H1 (cell line): ENCODE measurements around the gene FICD. TPM values are rescaled to one million over a fixed set of nuclear protein-coding genes. Genes with fewer than 3 reads are reported as not detected.

Experiments
- ATF2 ChIP-seq: IDR thresholded peaks from 2 replicates; pipeline ENCODE4 v1.6.1; 2012; ENCODE audit warnings: low read length, inconsistent platforms
- CHD7 ChIP-seq: fragments of 300-600 bp; sonication (generic); IDR thresholded peaks from 2 replicates; pipeline ENCODE4 v1.7.1; 2012; ENCODE audit warnings: low read length, moderate library complexity, mild to moderate bottlenecking, inconsistent platforms; ENCODE audit not compliant: insufficient replicate concordance
- GTF2F1 ChIP-seq: IDR thresholded peaks from 2 replicates; pipeline ENCODE4 v1.6.1; 2012; ENCODE audit warnings: low read depth, low read length, improper control_type of control experiment, borderline replicate concordance
- KDM1A ChIP-seq: fragments of 200-600, 300-600 bp; sonication (generic); IDR thresholded peaks from 2 replicates; pipeline ENCODE4 v1.7.1; 2016; ENCODE audit warnings: mild to moderate bottlenecking, low read length, borderline replicate concordance
- RBBP5 ChIP-seq: IDR thresholded peaks from 2 replicates; pipeline ENCODE4 v1.7.1; 2012; ENCODE audit warnings: low read depth, mild to moderate bottlenecking, inconsistent platforms, low read length, moderate library complexity, borderline replicate concordance
- RFX5 ChIP-seq: IDR thresholded peaks from 2 replicates; pipeline ENCODE4 v1.6.1; 2011; ENCODE audit warnings: low read depth, low read length, improper control_type of control experiment, borderline replicate concordance
- SP2 ChIP-seq: IDR thresholded peaks from 2 replicates; pipeline ENCODE4 v1.6.1; 2012; ENCODE audit warnings: mild to moderate bottlenecking, low read length, inconsistent platforms
- SP4 ChIP-seq: IDR thresholded peaks from 2 replicates; pipeline ENCODE4 v1.6.1; 2012; ENCODE audit warnings: low read length, inconsistent platforms
- ZNF274 ChIP-seq: IDR thresholded peaks from 2 replicates; pipeline ENCODE4 v1.7.0; 2012; ENCODE audit warnings: low read length, borderline replicate concordance; ENCODE audit errors: extremely low read depth
- polyA plus RNA-seq, 7 experiments: library from polyadenylated mRNA; depleted of rRNA in 3 of 7; stranded (reverse) in 5 of 7; unstranded in 2 of 7; fragments of >200 nt in 5 of 7; fragments of 200-250 nt in 2 of 7; gene quantifications; 1 replicate in 5 of 7; 2 replicates in 1 of 7; 4 replicates in 1 of 7; pipeline versions ENCODE4 v1.2.1 to v1.2.3, GENCODE V29; 2011 to 2013; ENCODE audit warnings: missing spikeins in 2 of 7, mixed read lengths in 2 of 7
- total RNA-seq: library from RNA; stranded (reverse); fragmentation: NEBNext Ultra II Directional; extraction: Animal tissue kit (Norgen Biotek cat#: 25700); gene quantifications from 2 replicates; pipeline ENCODE4 v1.2.1, GENCODE V29; 2021

The FICD gene
- total and polyA plus RNA-seq, 2 of the 8 experiments (the other 6 are each of a cell fraction or from before 2014, with no cell fraction given): 2.2 to 6.0 TPM

GRCh38 chr12:108518716-108519496 lies 3.8 kb downstream of the FICD start (continued):
- TF ChIP-seq CHD7 (no peak), ATF2 (no peak), KDM1A (no peak), SP4 (no peak), RBBP5 (no peak), ZNF274 (no peak), GTF2F1 (no peak), SP2 (no peak), RFX5 (no peak)
